HepG2 (cell line): ENCODE measurements around the gene SDC4. TPM values are rescaled to one million over a fixed set of nuclear protein-coding genes. Genes with fewer than 3 reads are reported as not detected.

Experiments used
- ARNT ChIP-seq: fragments of 450-650 bp; IDR thresholded peaks from 2 replicates; pipeline ENCODE4 v1.6.1; 2017
- PPARG ChIP-seq: conservative IDR thresholded peaks from 2 replicates; pipeline ENCODE4 v1.6.1; 2016; ENCODE audit warnings: missing biosample characterization, missing genetic modification reagents
- SATB2 ChIP-seq: sonication (generic); formaldehyde crosslinking; IDR thresholded peaks from 2 replicates; pipeline ENCODE4 v1.5.0; 2020; ENCODE audit warnings: missing genetic modification reagents
- STAG1 ChIP-seq: sonication (generic); formaldehyde crosslinking; IDR thresholded peaks from 2 replicates; pipeline ENCODE4 v1.4.0; 2020; ENCODE audit warnings: missing genetic modification reagents
- THAP9 ChIP-seq: sonication (generic); formaldehyde crosslinking; IDR thresholded peaks from 2 replicates; pipeline ENCODE4; 2020; ENCODE audit warnings: missing genetic modification reagents, mild to moderate bottlenecking, borderline replicate concordance
- YEATS4 ChIP-seq: sonication (generic); formaldehyde crosslinking; IDR thresholded peaks from 2 replicates; pipeline ENCODE4 v1.4.0; 2020; ENCODE audit warnings: missing genetic modification reagents, borderline replicate concordance
- ZBTB7B ChIP-seq: sonication (generic); formaldehyde crosslinking; IDR thresholded peaks from 2 replicates; pipeline ENCODE4 v1.4.0; 2020; ENCODE audit warnings: missing genetic modification reagents
- ZMYM3 ChIP-seq: sonication (generic); formaldehyde crosslinking; IDR thresholded peaks from 2 replicates; pipeline ENCODE4 v1.5.1; 2020; ENCODE audit warnings: mild to moderate bottlenecking, missing genetic modification reagents
- ZNF878 ChIP-seq: sonication (generic); formaldehyde crosslinking; IDR thresholded peaks from 2 replicates; pipeline ENCODE4 v1.8.1; 2023; ENCODE audit warnings: mild to moderate bottlenecking, missing genetic modification reagents, moderate library complexity
- polyA plus RNA-seq, 8 experiments: library from polyadenylated mRNA; depleted of rRNA in 3 of 8; stranded (reverse) in 7 of 8; unstranded in 1 of 8; fragments of >200 nt; fragmentation: Illumina TruSeq in 4 of 8; extraction: Trizol in 4 of 8; gene quantifications; 2 replicates each; pipeline versions ENCODE4 v1.2.1 to v1.2.3, GENCODE V29; 2011 to 2016; ENCODE audit warnings: low read depth in 4 of 8, missing spikeins in 1 of 8, mixed read lengths in 1 of 8; ENCODE audit not compliant: insufficient read depth in 1 of 8
- total RNA-seq, 5 experiments: library from RNA; depleted of rRNA; stranded (reverse); fragments of >200 nt; fragmentation: Illumina TruSeq; extraction: Trizol; gene quantifications; 2 replicates each; pipeline ENCODE4 v1.2.3, GENCODE V29; 2016; ENCODE audit warnings: low read depth in 1 of 5
- TF ChIP-seq, protein P1 (sequence below): sonication (generic); formaldehyde crosslinking; IDR thresholded peaks from 2 replicates; pipeline ENCODE4 v1.5.0; 2020; ENCODE audit warnings: mild to moderate bottlenecking, missing genetic modification reagents
- TF ChIP-seq, protein P2 (sequence below): sonication (generic); formaldehyde crosslinking; IDR thresholded peaks from 2 replicates; pipeline ENCODE4 v1.4.0; 2020; ENCODE audit warnings: missing genetic modification reagents, borderline replicate concordance

SDC4 gene
- total and polyA plus RNA-seq, 2 of the 13 experiments (the other 11 are each of a cell fraction or from before 2014, with no cell fraction given), result 49.0 to 65.1 TPM

GRCh38 chr20:45336530-45337366, 11.5 kb downstream of the SDC4 start (continued):
- TF ChIP-seq, protein P1, sequence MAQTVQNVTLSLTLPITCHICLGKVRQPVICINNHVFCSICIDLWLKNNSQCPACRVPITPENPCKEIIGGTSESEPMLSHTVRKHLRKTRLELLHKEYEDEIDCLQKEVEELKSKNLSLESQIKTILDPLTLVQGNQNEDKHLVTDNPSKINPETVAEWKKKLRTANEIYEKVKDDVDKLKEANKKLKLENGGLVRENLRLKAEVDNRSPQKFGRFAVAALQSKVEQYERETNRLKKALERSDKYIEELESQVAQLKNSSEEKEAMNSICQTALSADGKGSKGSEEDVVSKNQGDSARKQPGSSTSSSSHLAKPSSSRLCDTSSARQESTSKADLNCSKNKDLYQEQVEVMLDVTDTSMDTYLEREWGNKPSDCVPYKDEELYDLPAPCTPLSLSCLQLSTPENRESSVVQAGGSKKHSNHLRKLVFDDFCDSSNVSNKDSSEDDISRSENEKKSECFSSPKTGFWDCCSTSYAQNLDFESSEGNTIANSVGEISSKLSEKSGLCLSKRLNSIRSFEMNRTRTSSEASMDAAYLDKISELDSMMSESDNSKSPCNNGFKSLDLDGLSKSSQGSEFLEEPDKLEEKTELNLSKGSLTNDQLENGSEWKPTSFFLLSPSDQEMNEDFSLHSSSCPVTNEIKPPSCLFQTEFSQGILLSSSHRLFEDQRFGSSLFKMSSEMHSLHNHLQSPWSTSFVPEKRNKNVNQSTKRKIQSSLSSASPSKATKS (CRISPR knock-in tag), result no peak
- TF ChIP-seq ZMYM3, result no peak
- TF ChIP-seq YEATS4 (CRISPR knock-in tag), result no peak
- no peak for TF ChIP-seq ARNT
- TF ChIP-seq, protein P2, sequence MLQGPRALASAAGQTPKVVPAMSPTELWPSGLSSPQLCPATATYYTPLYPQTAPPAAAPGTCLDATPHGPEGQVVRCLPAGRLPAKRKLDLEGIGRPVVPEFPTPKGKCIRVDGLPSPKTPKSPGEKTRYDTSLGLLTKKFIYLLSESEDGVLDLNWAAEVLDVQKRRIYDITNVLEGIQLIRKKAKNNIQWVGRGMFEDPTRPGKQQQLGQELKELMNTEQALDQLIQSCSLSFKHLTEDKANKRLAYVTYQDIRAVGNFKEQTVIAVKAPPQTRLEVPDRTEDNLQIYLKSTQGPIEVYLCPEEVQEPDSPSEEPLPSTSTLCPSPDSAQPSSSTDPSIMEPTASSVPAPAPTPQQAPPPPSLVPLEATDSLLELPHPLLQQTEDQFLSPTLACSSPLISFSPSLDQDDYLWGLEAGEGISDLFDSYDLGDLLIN, result no peak
- 0 out of 2 replicates have a peak, but pooled peaks have one; percentile 11 for TF ChIP-seq PPARG (CRISPR knock-in tag)
- 0 out of 2 replicates have a peak, but pooled peaks have one; percentile 47 for TF ChIP-seq SATB2 (CRISPR knock-in tag)
- 0 out of 2 replicates have a peak, but pooled peaks have one; percentile 11 for TF ChIP-seq ZNF878
- no peak for TF ChIP-seq THAP9
- 0 out of 2 replicates have a peak, but pooled peaks have one; percentile 34 for TF ChIP-seq ZBTB7B (CRISPR knock-in tag)
- TF ChIP-seq STAG1, result peak; percentile 34; the same call in 1 of the 2 replicates
